Activated naive CD4-positive, alpha-beta T cell treated with anti-CD3 and anti-CD28 coated beads for 36 hours (primary cell): Measurements from ENCODE around the gene ADORA2B. TPM values are rescaled to one million over a fixed set of nuclear protein-coding genes. Genes with fewer than 3 reads are reported as not detected.
"Not testable (repeated sequence)": the region's sequence is repeated elsewhere in the genome, so short reads cannot be mapped to it uniquely, and the experiment has no call there.

Source experiments
- CTCF ChIA-PET: fragments of 350-600 bp; sonication (Branson Sonifier 250); formaldehyde crosslinking; loops from one replicate; lab custom pipeline; 2021; ENCODE audit warnings: antibody characterized with exemption; lab: Charles Lee
- DNase-seq: peaks from one replicate; pipeline ENCODE4 v3.0.0-alpha.2; 2020
- H3K27ac Mint-ChIP-seq: one replicate; pipeline ENCODE4 v1.8.0; 2021; ENCODE audit warnings: mild to moderate bottlenecking, mixed read lengths
- H3K27me3 Mint-ChIP-seq: one replicate; pipeline ENCODE4 v1.8.0; 2021; ENCODE audit warnings: low read depth, mixed read lengths
- H3K36me3 Mint-ChIP-seq: one replicate; pipeline ENCODE4 v1.8.0; 2021; ENCODE audit warnings: low read depth, mixed read lengths
- H3K4me1 Mint-ChIP-seq: one replicate; pipeline ENCODE4 v1.8.0; 2021; ENCODE audit warnings: low read depth, mixed read lengths
- H3K4me3 Mint-ChIP-seq: one replicate; pipeline ENCODE4 v1.8.0; 2021; ENCODE audit warnings: mild to moderate bottlenecking, moderate library complexity, mixed read lengths
- H3K9me3 Mint-ChIP-seq: one replicate; pipeline ENCODE4 v1.8.0; 2021; ENCODE audit warnings: mixed read lengths
- intact Hi-C: fragments of 100-400 bp; cut with micrococcal nuclease; formaldehyde crosslinking; loops from one replicate; pipeline ENCODE4 v1.15.1; 2023
- total RNA-seq, 2 experiments: library from RNA; stranded (reverse); gene quantifications; one replicate each; pipeline ENCODE4 v1.2.3, GENCODE V29; 2021

Gene ADORA2B
- total RNA-seq, 2 experiments from 2014 or later, result 0.12 TPM; not detected in 1

DNA sequence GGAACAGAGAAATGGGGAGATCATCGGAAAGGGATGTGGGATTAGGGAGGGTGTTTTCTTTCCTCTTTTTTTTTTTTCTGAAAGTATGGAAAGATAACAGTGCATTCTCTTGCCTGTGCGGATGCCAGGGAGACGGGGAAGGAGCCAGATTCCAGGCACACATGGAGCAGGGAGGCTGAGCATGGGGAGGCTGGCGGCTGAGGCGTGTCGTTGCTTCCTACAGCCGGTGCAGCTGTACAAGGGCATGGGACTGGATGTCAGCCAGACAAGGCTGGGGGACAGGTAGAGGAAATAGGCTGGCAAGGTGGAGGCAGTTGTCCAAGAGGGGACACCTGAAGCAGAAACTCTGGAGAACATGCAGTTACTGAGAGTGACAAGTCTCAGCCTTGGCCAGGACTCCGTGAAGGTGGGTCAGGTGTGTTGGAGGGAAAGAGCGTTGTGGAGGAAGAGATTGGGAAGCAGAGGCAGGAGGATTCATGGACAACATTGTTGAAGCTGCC, 16.6 kb upstream of the ADORA2B start:
- Mint-ChIP-seq H3K9me3 (no peaks in the 10 kb centered on the region), H3K36me3 (no peaks in the 10 kb centered on the region), H3K27me3 (peaks cover 10% of the 10 kb centered on the region), H3K4me1 (peaks cover 2% of the 10 kb centered on the region), H3K4me3 (no peak overlapping the region), H3K27ac (peak overlapping the region; percentile 31)
- intact Hi-C loops, result no loop called here
- no peak for DNase-seq
- CTCF ChIA-PET, result no interaction called here

DNA sequence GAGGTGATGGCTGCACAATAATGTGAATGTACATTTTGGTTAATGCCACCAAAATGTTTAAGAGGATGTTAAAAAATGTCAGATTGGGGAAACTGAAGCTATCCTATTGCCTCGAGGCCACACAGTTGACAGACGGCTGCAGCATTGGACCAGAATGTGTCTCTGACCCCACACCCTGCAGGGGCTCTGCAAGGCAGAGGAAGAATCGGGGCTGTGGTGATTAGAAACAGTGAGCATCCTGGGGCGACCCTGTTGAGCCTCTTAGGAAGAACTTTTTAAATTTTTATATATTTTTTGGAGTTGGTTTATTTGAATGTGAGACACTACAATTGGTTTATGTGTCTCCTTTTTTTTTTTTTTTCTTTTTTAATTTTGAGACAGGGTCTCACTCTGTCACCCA, 15.0 kb upstream of the ADORA2B start:
- no peaks in the 10 kb centered on the region for H3K9me3 Mint-ChIP-seq
- CTCF ChIA-PET, result no interaction called here
- intact Hi-C loops, result no loop called here
- H3K4me1 Mint-ChIP-seq, result peaks cover 2% of the 10 kb centered on the region
- H3K27me3 Mint-ChIP-seq, result peaks cover 10% of the 10 kb centered on the region
- no peaks in the 10 kb centered on the region for H3K36me3 Mint-ChIP-seq
- no peak overlapping the region for H3K4me3 Mint-ChIP-seq
- H3K27ac Mint-ChIP-seq, result no peak overlapping the region
- no peak for DNase-seq

DNA sequence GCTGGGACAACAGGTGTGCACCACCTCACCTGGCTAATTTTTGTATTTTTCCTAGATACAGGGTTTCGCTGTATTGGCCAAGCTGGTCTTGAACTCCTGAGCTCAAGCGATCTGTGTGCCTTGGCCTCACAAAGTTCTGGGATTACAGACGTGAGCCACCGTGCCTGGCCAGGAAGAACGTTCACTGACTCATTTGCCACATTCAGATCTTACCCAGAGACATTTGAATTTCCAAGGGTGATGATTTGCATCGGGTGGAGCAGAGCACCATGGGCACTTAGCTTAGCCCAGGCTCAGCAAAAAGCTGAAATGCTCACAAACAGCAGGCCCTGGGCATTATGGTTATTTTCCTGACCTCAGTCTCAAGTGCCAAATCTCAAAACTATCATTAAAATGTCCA, 14.5 kb upstream of the ADORA2B start:
- CTCF ChIA-PET, result no interaction called here
- no peak for DNase-seq
- intact Hi-C loops, result no loop called here
- Mint-ChIP-seq H3K27ac (no peak overlapping the region), H3K4me3 (no peak overlapping the region), H3K9me3 (no peaks in the 10 kb centered on the region), H3K36me3 (no peaks in the 10 kb centered on the region), H3K4me1 (peaks cover 2% of the 10 kb centered on the region), H3K27me3 (peaks cover 10% of the 10 kb centered on the region)

DNA sequence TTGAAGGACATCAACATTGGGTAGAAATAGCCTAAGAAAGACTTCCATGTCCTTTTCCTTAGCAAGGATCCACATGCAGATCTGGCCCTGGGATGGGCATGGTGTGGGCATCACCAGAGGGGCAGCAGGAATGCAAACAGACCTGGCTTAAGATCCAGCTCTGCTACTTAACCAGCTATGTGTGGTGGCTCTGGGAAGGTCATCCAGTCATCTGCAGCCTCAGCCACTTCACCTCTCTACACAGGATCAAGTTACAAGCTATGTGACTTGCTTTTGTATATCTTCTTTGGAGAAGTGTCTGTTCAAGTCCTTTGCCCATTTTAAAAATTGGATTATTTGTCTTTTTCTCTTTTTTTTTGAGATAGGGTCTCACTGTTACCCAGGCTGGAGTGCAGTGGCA, 13.5 kb upstream of the ADORA2B start:
- H3K36me3 Mint-ChIP-seq, result no peaks in the 10 kb centered on the region
- no peak overlapping the region for H3K4me3 Mint-ChIP-seq
- DNase-seq, result no peak
- CTCF ChIA-PET, result interaction anchor here (0.7 to 1.7 kb wide), 2 partner anchors 12 to 35 kb away, joined by 3 read pairs; no protein-coding TSS in a partner anchor
- H3K4me1 Mint-ChIP-seq, result peaks cover 2% of the 10 kb centered on the region
- H3K27ac Mint-ChIP-seq, result no peak overlapping the region
- peaks cover 10% of the 10 kb centered on the region for H3K27me3 Mint-ChIP-seq
- intact Hi-C loops, result no loop called here
- no peaks in the 10 kb centered on the region for H3K9me3 Mint-ChIP-seq

DNA sequence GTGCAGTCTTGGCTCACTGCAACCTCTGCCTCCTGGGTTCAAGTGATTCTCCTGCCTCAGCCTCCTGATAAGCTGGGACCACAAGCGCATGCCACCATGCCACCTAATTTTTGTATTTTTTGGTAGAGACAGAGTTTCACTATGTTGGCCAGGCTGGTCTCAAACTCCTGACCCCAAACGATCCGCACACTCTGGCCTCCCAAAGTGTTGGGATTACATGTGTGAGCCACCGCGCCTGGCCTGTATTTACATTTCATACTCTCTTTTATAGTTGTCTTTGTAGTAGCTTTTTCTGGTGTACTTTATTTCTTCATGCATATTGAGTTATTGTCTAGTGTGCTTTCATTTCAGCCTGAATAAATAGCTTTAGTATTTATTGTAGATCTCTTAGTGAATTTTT, 10.1 kb upstream of the ADORA2B start:
- CTCF ChIA-PET, result interaction anchor here (1.7 kb wide), 1 partner anchor 10 kb away, joined by 6 read pairs; the partner anchor contains the start of gene ADORA2B

DNA sequence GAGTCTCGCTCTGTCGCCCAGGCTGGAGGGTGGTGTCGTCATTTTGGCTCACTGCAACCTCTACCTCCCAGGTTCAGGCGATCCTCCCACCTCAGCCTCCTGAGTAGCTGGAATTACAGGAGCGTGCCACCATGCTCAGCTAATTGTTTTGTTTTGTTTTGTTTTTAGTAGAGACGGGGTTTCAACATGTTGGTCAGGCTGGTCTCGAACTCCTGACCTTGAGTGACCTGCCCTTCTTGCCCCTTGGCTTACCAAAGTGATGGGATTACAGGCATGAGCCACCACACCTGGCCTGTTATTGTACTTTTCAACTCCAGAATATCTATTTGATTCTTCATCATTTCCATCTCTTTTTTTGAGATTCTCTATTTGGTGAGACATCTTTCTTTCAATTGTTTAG, 9.0 kb upstream of the ADORA2B start:
- CTCF ChIA-PET, result interaction anchor here (1.7 kb wide), 1 partner anchor 9 kb away, joined by 6 read pairs; the partner anchor contains the start of gene ADORA2B
- no peaks in the 10 kb centered on the region for H3K9me3 Mint-ChIP-seq
- no peaks in the 10 kb centered on the region for H3K4me1 Mint-ChIP-seq
- intact Hi-C loops, result no loop called here
- H3K4me3 Mint-ChIP-seq, result no peak overlapping the region
- no peaks in the 10 kb centered on the region for H3K36me3 Mint-ChIP-seq
- DNase-seq, result no peak
- no peaks in the 10 kb centered on the region for H3K27me3 Mint-ChIP-seq
- no peak overlapping the region for H3K27ac Mint-ChIP-seq

More for the DNA sequence above, 10.1 kb upstream of the ADORA2B start:
- no peak overlapping the region for H3K27ac Mint-ChIP-seq
- no peaks in the 10 kb centered on the region for H3K27me3 Mint-ChIP-seq
- H3K9me3 Mint-ChIP-seq, result no peaks in the 10 kb centered on the region
- H3K36me3 Mint-ChIP-seq, result no peaks in the 10 kb centered on the region
- no peaks in the 10 kb centered on the region for H3K4me1 Mint-ChIP-seq
- intact Hi-C loops, result no loop called here
- DNase-seq, result no peak
- H3K4me3 Mint-ChIP-seq, result no peak overlapping the region

DNA sequence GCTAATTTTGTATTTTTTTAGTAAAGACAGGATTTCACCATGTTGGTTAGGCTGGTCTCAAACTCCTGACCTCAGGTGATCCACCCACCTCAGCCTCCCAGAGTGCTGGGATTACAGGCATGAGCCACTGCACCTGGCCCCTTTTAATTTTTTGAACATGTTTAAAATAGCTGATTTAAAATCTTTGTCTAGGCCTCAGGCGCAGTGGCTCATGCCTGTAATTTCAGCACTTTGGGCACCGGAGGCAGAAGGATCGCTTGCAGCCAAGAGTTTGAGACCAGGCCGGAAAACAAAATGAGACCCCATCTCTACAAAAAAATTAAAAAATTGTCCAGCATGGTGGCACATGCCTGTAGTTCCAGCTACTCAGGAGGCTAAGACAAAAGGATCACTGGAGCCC, 8.4 kb upstream of the ADORA2B start:
- H3K4me3 Mint-ChIP-seq, DNase-seq, H3K27me3 Mint-ChIP-seq, intact Hi-C loops, H3K36me3 Mint-ChIP-seq, H3K4me1 Mint-ChIP-seq, H3K9me3 Mint-ChIP-seq, CTCF ChIA-PET, H3K27ac Mint-ChIP-seq: not testable (repeated sequence)

DNA sequence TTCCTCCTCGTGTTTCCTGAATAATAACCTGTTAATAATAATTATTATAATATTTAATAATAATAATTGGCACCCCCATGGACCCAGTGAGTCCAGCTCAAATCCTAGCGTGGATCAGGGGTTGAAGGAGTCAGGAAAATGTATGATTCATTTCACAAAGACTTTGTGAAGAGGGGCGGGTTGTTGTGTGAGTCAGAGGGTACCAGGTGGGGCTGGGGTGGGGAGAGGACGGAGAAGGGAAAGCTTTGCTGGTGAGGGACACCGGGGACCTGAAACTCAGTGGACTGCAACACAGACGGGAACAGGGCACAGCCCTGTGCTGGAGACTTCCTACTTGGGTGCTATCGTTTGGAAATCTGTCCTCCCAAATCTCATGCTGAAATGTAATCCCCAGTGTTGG, 3.1 kb upstream of the ADORA2B start:
- H3K9me3 Mint-ChIP-seq, result no peaks in the 10 kb centered on the region
- intact Hi-C loops, result no loop called here
- H3K4me3 Mint-ChIP-seq, result no peak overlapping the region
- H3K27me3 Mint-ChIP-seq, result peaks cover 34% of the 10 kb centered on the region
- CTCF ChIA-PET, result interaction anchor here (0.6 kb wide), 1 partner anchor 439 kb away, joined by 3 read pairs; no protein-coding TSS in a partner anchor
- H3K27ac Mint-ChIP-seq, result no peak overlapping the region
- DNase-seq, result no peak
- H3K36me3 Mint-ChIP-seq, result no peaks in the 10 kb centered on the region
- H3K4me1 Mint-ChIP-seq, result peaks cover 9% of the 10 kb centered on the region

DNA sequence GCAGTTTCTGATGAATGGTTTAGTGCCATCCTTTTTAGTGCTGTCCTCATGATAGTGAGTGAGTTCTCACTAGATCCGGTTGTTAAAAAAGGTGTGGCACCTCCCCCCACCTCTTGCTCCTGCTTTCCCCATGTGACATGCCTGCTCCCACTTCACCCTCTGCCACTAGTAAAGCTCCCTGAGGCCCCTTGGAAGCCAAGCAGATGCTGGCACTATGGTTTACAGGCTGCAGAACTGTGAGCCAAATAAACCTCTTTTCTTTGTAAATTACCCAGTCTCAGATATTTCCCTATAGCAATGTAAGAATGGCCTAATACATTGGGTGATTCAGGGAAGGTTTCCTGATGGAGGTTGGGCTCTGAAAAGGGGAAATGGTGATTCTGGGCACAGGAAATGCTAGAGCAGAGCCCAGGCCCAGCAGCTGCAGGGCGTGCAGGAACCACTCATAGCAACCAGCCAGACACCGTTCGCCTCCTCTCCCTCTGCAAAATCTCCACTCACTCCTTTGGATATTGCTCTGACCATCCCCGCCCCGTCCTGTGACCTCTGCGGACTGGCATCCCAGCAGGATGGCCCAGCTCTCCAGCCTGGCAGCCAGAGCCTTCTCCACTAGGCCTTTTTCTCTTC, 2.6 kb upstream of the ADORA2B start:
- intact Hi-C loops, result no loop called here
- Mint-ChIP-seq H3K4me1 (peaks cover 9% of the 10 kb centered on the region), H3K27me3 (peaks cover 39% of the 10 kb centered on the region), H3K27ac (no peak overlapping the region), H3K36me3 (no peaks in the 10 kb centered on the region), H3K4me3 (no peak overlapping the region), H3K9me3 (no peaks in the 10 kb centered on the region)
- no peak for DNase-seq
- CTCF ChIA-PET, result no interaction called here

DNA sequence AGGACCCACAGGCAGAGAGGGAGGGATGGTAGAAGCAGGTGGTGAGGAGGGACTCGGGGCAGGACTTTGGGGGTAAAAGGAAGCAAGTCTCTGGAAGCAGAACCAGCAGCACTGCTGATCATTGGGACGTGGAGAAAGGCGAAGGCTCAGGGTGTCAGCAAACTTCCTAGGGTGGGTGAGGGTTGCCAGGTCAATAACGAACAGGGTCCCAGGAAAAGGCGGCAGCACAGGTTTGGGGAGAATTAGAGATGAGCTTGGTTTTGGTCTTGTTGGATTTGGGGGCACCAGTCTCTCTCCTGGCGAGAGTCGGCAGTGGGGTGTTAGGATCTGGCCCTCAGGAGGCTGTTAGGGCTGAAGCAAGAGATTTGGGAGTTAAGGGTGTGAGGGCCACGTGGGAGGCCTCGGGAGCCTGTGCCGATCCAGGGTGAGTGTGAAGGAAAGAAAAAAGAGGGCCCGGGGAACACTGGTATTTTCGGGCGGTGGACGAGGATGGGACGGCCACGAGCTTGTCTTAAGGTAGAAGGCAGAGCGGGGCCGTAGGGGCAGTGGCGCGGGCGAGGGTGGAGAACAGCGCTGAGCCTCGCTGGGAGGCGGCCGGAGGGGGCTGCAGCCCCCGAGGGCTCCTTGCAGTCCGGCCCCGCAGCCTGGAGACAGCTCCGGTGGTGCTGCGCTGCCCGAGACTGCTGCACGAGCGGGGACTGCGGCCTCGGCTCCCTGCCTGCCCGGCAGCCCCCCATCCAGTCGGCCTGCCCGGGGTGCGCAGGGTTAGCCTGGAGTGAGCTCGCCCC, 765 bp upstream of the ADORA2B start:
- peaks cover 43% of the 10 kb centered on the region for H3K27me3 Mint-ChIP-seq
- no peak for DNase-seq
- H3K9me3 Mint-ChIP-seq, result no peaks in the 10 kb centered on the region
- intact Hi-C loops, result no loop called here
- H3K4me1 Mint-ChIP-seq, result peaks cover 9% of the 10 kb centered on the region
- H3K4me3 Mint-ChIP-seq, result peak overlapping the region; percentile 73
- H3K36me3 Mint-ChIP-seq, result no peaks in the 10 kb centered on the region
- CTCF ChIA-PET, result interaction anchor here (0.6 to 2.4 kb wide), 8 partner anchors 9 to 61 kb away, joined by 3 to 26 read pairs (median 5); partner anchors contain the start of genes TTC19 and ZSWIM7
- H3K27ac Mint-ChIP-seq, result no peak overlapping the region

DNA sequence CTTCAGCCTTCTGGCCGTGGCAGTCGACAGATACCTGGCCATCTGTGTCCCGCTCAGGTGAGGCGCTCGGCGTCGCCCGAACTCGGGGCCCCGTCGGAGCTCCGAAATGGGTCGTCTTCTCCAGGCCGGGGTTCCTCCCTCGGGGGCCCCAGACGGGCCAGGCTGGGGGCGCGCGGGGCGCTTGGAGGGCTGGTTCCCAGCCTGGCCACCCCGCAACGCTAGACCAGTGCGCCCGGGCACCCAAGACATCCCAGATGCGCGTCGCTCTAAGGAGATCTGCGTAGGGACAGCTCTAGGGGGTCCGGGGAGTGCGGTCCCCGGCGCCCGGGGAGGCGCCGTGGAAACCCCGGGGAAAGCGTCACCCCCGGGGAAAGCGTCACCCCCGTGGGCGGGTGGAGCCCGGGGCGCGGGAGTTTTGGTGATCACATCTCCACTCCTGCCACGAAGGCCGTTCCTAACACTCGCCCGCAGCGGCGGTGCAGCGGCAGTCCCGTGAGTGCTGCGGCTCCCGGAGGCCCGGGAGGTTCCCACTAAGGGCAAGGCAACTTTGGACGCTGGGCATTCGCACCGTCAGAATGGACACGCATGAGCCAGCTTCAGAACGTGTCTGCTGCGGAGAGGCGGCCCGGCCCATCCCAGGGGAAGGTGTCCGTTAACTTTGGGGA, 729 bp downstream of the ADORA2B start:
- CTCF ChIA-PET, result interaction anchor here (1.2 to 2.4 kb wide), 5 partner anchors 11 to 60 kb away, joined by 5 to 26 read pairs (median 6); partner anchors contain the start of genes TTC19 and ZSWIM7
- Mint-ChIP-seq H3K27me3 (peaks cover 43% of the 10 kb centered on the region), H3K4me1 (peaks cover 9% of the 10 kb centered on the region), H3K4me3 (peak overlapping the region; percentile 69), H3K27ac (no peak overlapping the region), H3K36me3 (no peaks in the 10 kb centered on the region), H3K9me3 (no peaks in the 10 kb centered on the region)
- peak; percentile 29 for DNase-seq
- intact Hi-C loops, result loop anchor here (1.0 kb wide), 2 partner anchors 14 to 53 kb away; no protein-coding TSS in a partner anchor

DNA sequence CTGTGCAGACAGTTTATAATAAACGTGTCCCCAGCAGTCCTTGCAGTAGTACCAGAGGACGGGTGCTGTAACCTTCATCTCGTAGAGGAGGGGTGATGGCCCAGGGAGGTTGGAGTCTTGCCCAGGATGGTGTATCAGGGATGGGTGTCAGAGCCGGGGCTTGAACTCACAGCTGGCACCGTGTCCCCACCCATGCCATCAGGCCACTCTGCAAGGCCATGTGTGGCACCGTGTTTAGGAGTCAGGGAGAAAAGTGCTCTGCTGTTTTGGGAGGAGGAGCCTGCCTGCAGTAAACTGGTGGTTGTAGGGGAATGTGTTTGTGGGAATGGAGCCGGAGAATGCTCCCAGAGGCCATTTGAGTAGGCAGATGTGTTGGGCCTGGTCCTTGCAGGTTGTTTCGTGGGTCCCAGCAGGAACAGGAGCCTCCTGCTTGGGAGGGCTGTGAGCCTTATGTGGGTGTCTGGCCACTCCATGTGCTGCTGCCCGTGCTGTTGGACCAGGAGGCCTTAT, 1.7 kb downstream of the ADORA2B start:
- no peak overlapping the region for H3K27ac Mint-ChIP-seq
- no peak overlapping the region for H3K4me3 Mint-ChIP-seq
- intact Hi-C loops, result no loop called here
- no peaks in the 10 kb centered on the region for H3K36me3 Mint-ChIP-seq
- peaks cover 9% of the 10 kb centered on the region for H3K4me1 Mint-ChIP-seq
- CTCF ChIA-PET, result no interaction called here
- DNase-seq, result no peak
- H3K9me3 Mint-ChIP-seq, result no peaks in the 10 kb centered on the region
- peaks cover 43% of the 10 kb centered on the region for H3K27me3 Mint-ChIP-seq
